CD8-positive, alpha-beta memory T cell (primary cell): ENCODE data around the gene CCM2L. TPM values are rescaled to one million over a fixed set of nuclear protein-coding genes. Genes with fewer than 3 reads are reported as not detected.

Experiments used
- CTCF ChIA-PET: fragments of 350-600 bp; sonication (Branson Sonifier 250); formaldehyde crosslinking; loops from one replicate; lab custom pipeline; 2021; ENCODE audit warnings: antibody characterized with exemption; lab: Charles Lee
- POLR2A ChIA-PET: fragments of 350-600 bp; sonication (Branson Sonifier 250); formaldehyde crosslinking; loops from one replicate; lab custom pipeline; 2021; ENCODE audit warnings: antibody characterized with exemption; lab: Charles Lee
- DNase-seq, 5 donors: peaks; one replicate each; pipeline versions ENCODE4 v3.0.0 to v3.0.0-alpha.2; 2020 to 2022; ENCODE audit warnings: mixed read lengths in 1 of 5
- H3K27ac ChIP-seq: one replicate; pipeline ENCODE4 v1.7.0; 2013; ENCODE audit warnings: low read depth, mild to moderate bottlenecking, low read length, moderate library complexity
- H3K27me3 ChIP-seq: 2 replicates; pipeline ENCODE4 v1.7.0; 2013; ENCODE audit warnings: low read length, mild to moderate bottlenecking; ENCODE audit not compliant: insufficient read depth, poor library complexity, severe bottlenecking
- H3K36me3 ChIP-seq: 2 replicates; pipeline ENCODE4 v1.7.0; 2013; ENCODE audit warnings: mild to moderate bottlenecking, low read length, moderate library complexity; ENCODE audit not compliant: insufficient read depth
- H3K4me1 ChIP-seq: 2 replicates; pipeline ENCODE4 v1.7.0; 2013; ENCODE audit warnings: mild to moderate bottlenecking, low read length, moderate library complexity; ENCODE audit not compliant: insufficient read depth
- H3K4me3 ChIP-seq: 2 replicates; pipeline ENCODE4 v1.7.0; 2013; ENCODE audit warnings: mild to moderate bottlenecking, low read length
- H3K9me3 ChIP-seq: 2 replicates; pipeline ENCODE4 v1.7.0; 2013; ENCODE audit warnings: mild to moderate bottlenecking, low read length
- H3K27ac Mint-ChIP-seq, 8 donors: one replicate each; pipeline ENCODE4 v1.8.0; 2020 to 2021; ENCODE audit warnings: mixed read lengths in 8 of 8, mild to moderate bottlenecking in 6 of 8, inconsistent platforms in 3 of 8, moderate library complexity in 3 of 8
- H3K27me3 Mint-ChIP-seq, 2 donors: one replicate each; pipeline ENCODE4 v1.8.0; 2020 to 2021; ENCODE audit warnings: mixed read lengths in 2 of 2, mild to moderate bottlenecking in 1 of 2, moderate library complexity in 1 of 2
- H3K36me3 Mint-ChIP-seq, 3 donors: one replicate each; pipeline ENCODE4 v1.8.0; 2020 to 2021; ENCODE audit warnings: mixed read lengths in 3 of 3, inconsistent platforms in 1 of 3, mild to moderate bottlenecking in 1 of 3
- H3K4me1 Mint-ChIP-seq, 3 donors: one replicate each; pipeline ENCODE4 v1.8.0; 2020 to 2021; ENCODE audit warnings: mixed read lengths in 3 of 3, inconsistent platforms in 1 of 3, mild to moderate bottlenecking in 1 of 3
- H3K4me3 Mint-ChIP-seq, 7 donors: one replicate each; pipeline ENCODE4 v1.8.0; 2020 to 2021; ENCODE audit warnings: mixed read lengths in 7 of 7, mild to moderate bottlenecking in 6 of 7, moderate library complexity in 4 of 7, inconsistent platforms in 2 of 7
- H3K9me3 Mint-ChIP-seq, 5 donors: one replicate each; pipeline ENCODE4 v1.8.0; 2020 to 2022; ENCODE audit warnings: mixed read lengths in 5 of 5, mild to moderate bottlenecking in 3 of 5, moderate library complexity in 2 of 5, inconsistent platforms in 1 of 5
- polyA plus RNA-seq: library from polyadenylated mRNA; unstranded; fragments of 300-500 nt; fragmentation: Illumina TruSeq; gene quantifications from one replicate; pipeline ENCODE4 v1.2.3, GENCODE V29; 2021
- total RNA-seq, 2 experiments: library from RNA; stranded (reverse); gene quantifications; one replicate each; pipeline ENCODE4 v1.2.3, GENCODE V29; 2021

Gene CCM2L
- total and polyA plus RNA-seq, 3 experiments from 2014 or later = not detected

GRCh38 chr20:32012159-32012688 is 2.0 kb downstream of the CCM2L start:
- H3K4me1 Mint-ChIP-seq = no peaks in the 10 kb centered on the region
- DNase-seq = peak in 1 of 5 donors; percentile 14
- CTCF ChIA-PET = interaction anchor here (0.9 kb wide), 1 partner anchor 19 kb away, joined by 4 read pairs; no protein-coding TSS in a partner anchor
- H3K27me3 Mint-ChIP-seq = peaks cover 24 to 55% of the 10 kb centered on the region in 2 donors
- H3K4me1 ChIP-seq = no peaks in the 10 kb centered on the region
- H3K9me3 ChIP-seq = no peaks in the 10 kb centered on the region
- H3K27ac Mint-ChIP-seq = no peak overlapping the region
- no peaks in the 10 kb centered on the region for H3K9me3 Mint-ChIP-seq
- H3K27me3 ChIP-seq = peaks cover 2% of the 10 kb centered on the region
- H3K36me3 ChIP-seq = no peaks in the 10 kb centered on the region
- no peak overlapping the region for H3K4me3 Mint-ChIP-seq
- no peak overlapping the region for H3K4me3 ChIP-seq
- H3K36me3 Mint-ChIP-seq = no peaks in the 10 kb centered on the region
- POLR2A ChIA-PET = no interaction called here
- H3K27ac ChIP-seq = no peak overlapping the region

GRCh38 chr20:32013326-32013725 is 3.1 kb downstream of the CCM2L start:
- Histone ChIP-seq H3K27ac (no peak overlapping the region), H3K27me3 (peaks cover 9% of the 10 kb centered on the region), H3K36me3 (no peaks in the 10 kb centered on the region), H3K4me3 (no peak overlapping the region), H3K4me1 (peaks cover 4% of the 10 kb centered on the region), H3K9me3 (no peaks in the 10 kb centered on the region)
- ChIA-PET CTCF (no interaction called here), POLR2A (no interaction called here)
- Mint-ChIP-seq H3K9me3 (no peaks in the 10 kb centered on the region), H3K27ac (no peak overlapping the region), H3K4me3 (no peak overlapping the region), H3K27me3 (peaks cover 33 to 58% of the 10 kb centered on the region in 2 donors), H3K36me3 (no peaks in the 10 kb centered on the region), H3K4me1 (peaks cover 6 to 11% (median 10%) of the 10 kb centered on the region in 3 donors)
- peak in 1 of 5 donors; percentile 19 for DNase-seq

GRCh38 chr20:32017711-32018251 is 7.5 kb downstream of the CCM2L start:
- H3K4me3 ChIP-seq = no peak overlapping the region
- no peaks in the 10 kb centered on the region for H3K36me3 ChIP-seq
- ChIA-PET CTCF (interaction anchor here (1.1 to 1.5 kb wide), 4 partner anchors 10 to 49 kb away, joined by 3 to 6 read pairs (median 4); no protein-coding TSS in a partner anchor), POLR2A (no interaction called here)
- peaks cover 50 to 76% of the 10 kb centered on the region in 2 donors for H3K27me3 Mint-ChIP-seq
- H3K27ac Mint-ChIP-seq = no peak overlapping the region
- H3K27ac ChIP-seq = no peak overlapping the region
- peaks cover 18 to 26% (median 25%) of the 10 kb centered on the region in 3 donors for H3K4me1 Mint-ChIP-seq
- H3K36me3 Mint-ChIP-seq = peaks cover 0 to 4% (median 3%) of the 10 kb centered on the region in 3 donors
- peaks cover 25% of the 10 kb centered on the region for H3K27me3 ChIP-seq
- no peaks in the 10 kb centered on the region for H3K9me3 ChIP-seq
- H3K4me1 ChIP-seq = peaks cover 11% of the 10 kb centered on the region
- peak; percentile 10 to 53 (median 36) for DNase-seq
- peak overlapping the region; percentile 30 to 80 (median 75) for H3K4me3 Mint-ChIP-seq
- peaks cover 0 to 2% (median 0%) of the 10 kb centered on the region in 5 donors for H3K9me3 Mint-ChIP-seq

GRCh38 chr20:32018269-32019155 is 8.3 kb downstream of the CCM2L start:
- peak; percentile 26 to 53 (median 34) for DNase-seq
- peaks cover 0 to 2% (median 0%) of the 10 kb centered on the region in 5 donors for H3K9me3 Mint-ChIP-seq
- H3K27ac Mint-ChIP-seq = no peak overlapping the region
- no peaks in the 10 kb centered on the region for H3K9me3 ChIP-seq
- H3K27ac ChIP-seq = no peak overlapping the region
- peaks cover 11% of the 10 kb centered on the region for H3K4me1 ChIP-seq
- ChIA-PET CTCF (interaction anchor here (1.0 to 1.5 kb wide), 5 partner anchors 11 to 195 kb away, joined by 3 to 6 read pairs (median 3); no protein-coding TSS in a partner anchor), POLR2A (no interaction called here)
- H3K27me3 ChIP-seq = peaks cover 25% of the 10 kb centered on the region
- peaks cover 0 to 4% (median 3%) of the 10 kb centered on the region in 3 donors for H3K36me3 Mint-ChIP-seq
- H3K4me1 Mint-ChIP-seq = peaks cover 18 to 26% (median 25%) of the 10 kb centered on the region in 3 donors
- peak overlapping the region; percentile 49 to 90 (median 80) for H3K4me3 Mint-ChIP-seq
- peaks cover 57 to 82% of the 10 kb centered on the region in 2 donors for H3K27me3 Mint-ChIP-seq
- peak overlapping the region; percentile 40 for H3K4me3 ChIP-seq
- H3K36me3 ChIP-seq = no peaks in the 10 kb centered on the region

DNA sequence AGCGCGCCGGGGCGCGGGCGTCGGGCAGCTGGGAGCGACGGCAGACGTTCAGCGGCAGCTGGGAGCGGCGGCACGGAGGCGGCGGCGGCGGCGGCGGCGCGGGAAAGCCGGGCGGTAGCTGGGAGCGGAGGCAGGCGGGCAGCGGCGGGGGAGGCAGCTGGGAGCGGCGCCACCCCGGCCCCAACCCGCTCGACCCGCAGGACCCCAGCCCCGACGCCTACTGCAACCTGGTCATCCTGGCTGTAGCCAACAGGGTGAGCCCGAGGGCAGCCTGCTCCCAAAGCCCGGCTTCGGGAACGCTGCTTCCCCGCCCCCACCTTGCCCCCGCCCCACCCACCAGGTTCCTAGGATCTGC is 8.9 kb downstream of the CCM2L start:
- DNase-seq = no peak
- peaks cover 59 to 88% of the 10 kb centered on the region in 2 donors for H3K27me3 Mint-ChIP-seq
- peak overlapping the region in 1 of 8 donors; percentile 22 for H3K27ac Mint-ChIP-seq
- Histone ChIP-seq H3K9me3 (no peaks in the 10 kb centered on the region), H3K4me3 (no peak overlapping the region), H3K27me3 (peaks cover 25% of the 10 kb centered on the region), H3K36me3 (no peaks in the 10 kb centered on the region), H3K4me1 (peaks cover 11% of the 10 kb centered on the region), H3K27ac (no peak overlapping the region)
- ChIA-PET POLR2A (no interaction called here), CTCF (interaction anchor here (1.0 kb wide), 1 partner anchor 196 kb away, joined by 3 read pairs; no protein-coding TSS in a partner anchor)
- H3K4me3 Mint-ChIP-seq = peak overlapping the region; percentile 72 to 92 (median 83)
- peaks cover 0 to 2% (median 0%) of the 10 kb centered on the region in 5 donors for H3K9me3 Mint-ChIP-seq
- peaks cover 18 to 26% (median 25%) of the 10 kb centered on the region in 3 donors for H3K4me1 Mint-ChIP-seq
- H3K36me3 Mint-ChIP-seq = peaks cover 0 to 4% (median 3%) of the 10 kb centered on the region in 3 donors

- POLR2A ChIA-PET = no interaction called here
- DNase-seq = peak in 1 of 5 donors; percentile 6
- peak overlapping the region in 3 of 8 donors; percentile 13 to 38 (median 22) for H3K27ac Mint-ChIP-seq
Observed at GRCh38 chr20:32019563-32020463, 9.6 kb downstream of the CCM2L start.

DNA sequence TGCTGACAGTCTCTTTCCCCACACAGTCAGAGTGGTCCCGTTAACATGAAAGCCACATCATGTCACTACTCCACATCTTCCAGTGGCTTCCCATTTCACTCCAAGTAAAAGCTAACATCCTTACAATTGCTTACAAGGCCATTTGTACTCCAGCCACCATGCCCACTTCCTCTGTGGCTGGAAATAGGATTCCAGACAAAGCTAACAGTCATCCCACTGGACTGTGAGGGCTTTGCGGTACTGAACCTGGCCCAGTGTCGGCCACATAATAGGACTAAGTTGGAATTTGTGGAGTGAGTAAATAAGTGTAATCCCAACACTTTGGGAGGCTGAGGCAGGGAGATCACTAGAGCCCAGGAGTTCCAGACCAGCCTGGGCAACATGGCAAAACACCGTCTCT is 10.9 kb downstream of the CCM2L start:
- Histone ChIP-seq H3K36me3 (no peaks in the 10 kb centered on the region), H3K4me1 (peaks cover 11% of the 10 kb centered on the region), H3K27me3 (peaks cover 25% of the 10 kb centered on the region), H3K9me3 (no peaks in the 10 kb centered on the region), H3K27ac (no peak overlapping the region), H3K4me3 (no peak overlapping the region)
- Mint-ChIP-seq H3K27ac (no peak overlapping the region), H3K4me3 (peak overlapping the region in 1 of 7 donors; percentile 45), H3K27me3 (peaks cover 49 to 85% of the 10 kb centered on the region in 2 donors), H3K4me1 (peaks cover 18 to 26% (median 25%) of the 10 kb centered on the region in 3 donors), H3K9me3 (peaks cover 0 to 2% (median 0%) of the 10 kb centered on the region in 5 donors), H3K36me3 (peaks cover 0 to 4% (median 3%) of the 10 kb centered on the region in 3 donors)
- ChIA-PET CTCF (interaction anchor here (1.7 kb wide), 1 partner anchor 198 kb away, joined by 5 read pairs; no protein-coding TSS in a partner anchor), POLR2A (no interaction called here)
- no peak for DNase-seq

More at GRCh38 chr20:32019563-32020463, 9.6 kb downstream of the CCM2L start:
- Mint-ChIP-seq H3K4me1 (peaks cover 18 to 26% (median 25%) of the 10 kb centered on the region in 3 donors), H3K4me3 (peak overlapping the region; percentile 75 to 92 (median 83)), H3K36me3 (peaks cover 0 to 4% (median 3%) of the 10 kb centered on the region in 3 donors), H3K27me3 (peaks cover 57 to 89% of the 10 kb centered on the region in 2 donors), H3K9me3 (peaks cover 0 to 2% (median 0%) of the 10 kb centered on the region in 5 donors)
- Histone ChIP-seq H3K4me1 (peaks cover 11% of the 10 kb centered on the region), H3K9me3 (no peaks in the 10 kb centered on the region), H3K4me3 (no peak overlapping the region), H3K36me3 (no peaks in the 10 kb centered on the region), H3K27ac (no peak overlapping the region), H3K27me3 (peaks cover 25% of the 10 kb centered on the region)
- CTCF ChIA-PET = interaction anchor here (1.0 to 1.7 kb wide), 3 partner anchors 10 to 197 kb away, joined by 3 to 6 read pairs (median 5); no protein-coding TSS in a partner anchor
